ENCODE results near the gene KLHL29.

The KLHL29 gene

GRCh38 chr2:23400703-23401102 lies 15.7 kb downstream of the KLHL29 start:
- DNase-seq, result no peak

GRCh38 chr2:23401427-23402204 lies 16.6 kb downstream of the KLHL29 start:
- DNase-seq, result no peak

- no peak for DNase-seq
These were observed 17.3 kb downstream of the KLHL29 start for GRCh38 chr2:23402205-23402740.

GRCh38 chr2:23404426-23404825 lies 19.4 kb downstream of the KLHL29 start:
- DNase-seq, result no peak

- no peak for DNase-seq
These were observed 24.3 kb downstream of the KLHL29 start for GRCh38 chr2:23409248-23409647.

- no peak for DNase-seq
These were observed 25.6 kb downstream of the KLHL29 start for GRCh38 chr2:23410596-23410995.

- DNase-seq, result no peak
These were observed 26.9 kb downstream of the KLHL29 start for GRCh38 chr2:23411752-23412431.

GRCh38 chr2:23412556-23413155 lies 27.7 kb downstream of the KLHL29 start:
- no peak for DNase-seq

- no peak for DNase-seq
These were observed 28.7 kb downstream of the KLHL29 start for GRCh38 chr2:23413641-23414040.

- DNase-seq, result no peak
These were observed 29.1 kb downstream of the KLHL29 start for GRCh38 chr2:23414106-23414505.

GRCh38 chr2:23414871-23415270 lies 29.9 kb downstream of the KLHL29 start:
- no peak for DNase-seq

GRCh38 chr2:23417310-23417709 lies 32.3 kb downstream of the KLHL29 start:
- DNase-seq, result no peak

GRCh38 chr2:23418056-23418455 lies 33.1 kb downstream of the KLHL29 start:
- DNase-seq, result no peak

GRCh38 chr2:23418461-23418911 lies 33.5 kb downstream of the KLHL29 start:
- no peak for DNase-seq

GRCh38 chr2:23419171-23420090 lies 34.5 kb downstream of the KLHL29 start:
- DNase-seq, result no peak

- no peak for DNase-seq
These were observed 35.3 kb downstream of the KLHL29 start for GRCh38 chr2:23420091-23420839.

GRCh38 chr2:23420840-23421476 lies 36.0 kb downstream of the KLHL29 start:
- no peak for DNase-seq

- DNase-seq, result no peak
These were observed 37.4 kb downstream of the KLHL29 start for GRCh38 chr2:23422089-23423061.

GRCh38 chr2:23423062-23423872 lies 38.3 kb downstream of the KLHL29 start:
- no peak for DNase-seq

All from activated CD4-positive, alpha-beta T cell treated with anti-CD3 and anti-CD28 coated beads, Interleukin-10, Interleukin-2, amounts not matched to agents 100 ng/mL and 50 ng/mL, durations not matched to agents 16 hours and 8 hours (primary cell).